ENCODE measurements around the gene PTGS1. TPM values are rescaled to one million over a fixed set of nuclear protein-coding genes. Genes with fewer than 3 reads are reported as not detected.
A peak's percentile ranks its signal among the peaks of the same experiment; 100 is the strongest.

The PTGS1 gene
- total and polyA plus RNA-seq, 4 donors: 0.84 to 5.3 (median 1.1) TPM

GRCh38 chr9:122325124-122325523 is 45.7 kb upstream of the PTGS1 start:
- WGBS: 14% methylated on average over 1 of the region's 1 CpG
- DNase-seq (ENCODE audit: low spot score): no peak
- H3K27ac ChIP-seq (ENCODE audit: low read depth in 1 of 2, low read length in 2 of 2): peak overlapping the region in 1 of 2 donors; percentile 40
- no peak overlapping the region for H3K9ac ChIP-seq (ENCODE audit: low read depth in 1 of 2, low read length in 2 of 2)
- no peaks in the 10 kb centered on the region for H3K9me3 ChIP-seq (ENCODE audit: control insufficient read depth in 4 of 4, low read length in 3 of 4)
- peaks cover 4 to 23% (median 14%) of the 10 kb centered on the region in 4 donors for H3K36me3 ChIP-seq (ENCODE audit: control insufficient read depth in 4 of 4, insufficient read depth in 3 of 4, low read depth in 1 of 4, low read length in 3 of 4)
- H3K27me3 ChIP-seq (ENCODE audit: control insufficient read depth in 4 of 4, insufficient read depth in 4 of 4, low read length in 3 of 4): no peaks in the 10 kb centered on the region
- H3K4me3 ChIP-seq (ENCODE audit: low read depth in 1 of 3, low read length in 3 of 3): no peak overlapping the region
- peaks cover 4 to 14% (median 12%) of the 10 kb centered on the region in 4 donors for H3K4me1 ChIP-seq (ENCODE audit: control insufficient read depth in 4 of 4, insufficient read depth in 4 of 4, low read length in 3 of 4)
- TF ChIP-seq HNF4G (IDR thresholded peaks at IDR 0.05): no peak
- no peak for TF ChIP-seq CTCF (IDR thresholded peaks at IDR 0.05; ENCODE audit: low read depth, low read length, missing input control)
- TF ChIP-seq ATF3 (IDR thresholded peaks at IDR 0.05): no peak
- no peak for TF ChIP-seq RAD21 (IDR thresholded peaks at IDR 0.05)
- no peak for TF ChIP-seq NR2F2 (IDR thresholded peaks at IDR 0.05)
- no peak for TF ChIP-seq REST (IDR thresholded peaks at IDR 0.05)
- TF ChIP-seq FOXA1 (IDR thresholded peaks at IDR 0.05): no peak
- TF ChIP-seq SP1 (IDR thresholded peaks at IDR 0.05): no peak
- TF ChIP-seq YY1 (IDR thresholded peaks at IDR 0.05): peak; percentile 65
- no peak for TF ChIP-seq EGR1 (IDR thresholded peaks at IDR 0.05; ENCODE audit: low read depth in 2 of 2)
- peak in 1 of 2 donors; percentile 40 for TF ChIP-seq JUND (IDR thresholded peaks at IDR 0.05)
- TF ChIP-seq MAX (IDR thresholded peaks at IDR 0.05): peak; percentile 34
- TF ChIP-seq GABPA (IDR thresholded peaks at IDR 0.05 in 1 of 2, conservative IDR thresholded peaks at IDR 0.05 in 1 of 2): peak in 1 of 2 donors; percentile 23
- TF ChIP-seq RXRA (IDR thresholded peaks at IDR 0.05): peak in 1 of 2 donors; percentile 53
- TF ChIP-seq FOXA2 (IDR thresholded peaks at IDR 0.05): peak; percentile 27
- TF ChIP-seq TAF1 (conservative IDR thresholded peaks at IDR 0.05): no peak
- TF ChIP-seq ZBTB33 (IDR thresholded peaks at IDR 0.05): no peak
- TF ChIP-seq HNF4A (conservative IDR thresholded peaks at IDR 0.05): peak in 1 of 2 donors; percentile 45
